Measurements from ENCODE around the gene ZC3H18. TPM values are rescaled to one million over a fixed set of nuclear protein-coding genes. Genes with fewer than 3 reads are reported as not detected.
A peak's percentile ranks its signal among the peaks of the same experiment; 100 is the strongest.

ZC3H18 gene
- total and polyA plus RNA-seq, 12 donors, result 18.3 to 28.7 (median 22.0) TPM

DNA sequence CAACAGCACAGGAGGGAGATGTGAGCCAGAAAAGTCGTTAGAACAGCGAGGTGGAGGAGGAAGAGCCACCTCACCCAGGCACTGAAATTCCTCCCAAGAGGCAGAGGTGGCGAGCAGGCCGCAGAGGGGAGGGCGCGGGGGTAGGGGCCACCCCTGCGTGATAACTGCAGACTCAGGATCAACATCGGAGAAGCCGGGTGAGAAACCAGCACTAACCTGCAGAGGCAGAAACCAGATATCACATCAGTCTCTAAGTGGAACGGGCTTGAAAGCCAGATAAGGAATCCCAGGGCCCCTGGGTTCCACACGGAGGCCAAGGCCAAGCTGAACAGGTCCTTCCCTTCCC, 39.4 kb upstream of the ZC3H18 start:
- H3K9me3 ChIP-seq, result no peaks in the 10 kb centered on the region
- no peaks in the 10 kb centered on the region for H3K27me3 ChIP-seq
- H3K4me3 ChIP-seq, result no peak overlapping the region
- DNase-seq (no peak), ATAC-seq (no peak)
- H3K4me1 ChIP-seq, result peaks cover 5 to 40% (median 23%) of the 10 kb centered on the region in 9 donors
- TF ChIP-seq, protein P1, sequence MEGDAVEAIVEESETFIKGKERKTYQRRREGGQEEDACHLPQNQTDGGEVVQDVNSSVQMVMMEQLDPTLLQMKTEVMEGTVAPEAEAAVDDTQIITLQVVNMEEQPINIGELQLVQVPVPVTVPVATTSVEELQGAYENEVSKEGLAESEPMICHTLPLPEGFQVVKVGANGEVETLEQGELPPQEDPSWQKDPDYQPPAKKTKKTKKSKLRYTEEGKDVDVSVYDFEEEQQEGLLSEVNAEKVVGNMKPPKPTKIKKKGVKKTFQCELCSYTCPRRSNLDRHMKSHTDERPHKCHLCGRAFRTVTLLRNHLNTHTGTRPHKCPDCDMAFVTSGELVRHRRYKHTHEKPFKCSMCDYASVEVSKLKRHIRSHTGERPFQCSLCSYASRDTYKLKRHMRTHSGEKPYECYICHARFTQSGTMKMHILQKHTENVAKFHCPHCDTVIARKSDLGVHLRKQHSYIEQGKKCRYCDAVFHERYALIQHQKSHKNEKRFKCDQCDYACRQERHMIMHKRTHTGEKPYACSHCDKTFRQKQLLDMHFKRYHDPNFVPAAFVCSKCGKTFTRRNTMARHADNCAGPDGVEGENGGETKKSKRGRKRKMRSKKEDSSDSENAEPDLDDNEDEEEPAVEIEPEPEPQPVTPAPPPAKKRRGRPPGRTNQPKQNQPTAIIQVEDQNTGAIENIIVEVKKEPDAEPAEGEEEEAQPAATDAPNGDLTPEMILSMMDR (IDR thresholded peaks at IDR 0.05), result no peak
- no peak overlapping the region for H3K27ac ChIP-seq
- no peaks in the 10 kb centered on the region for H3K36me3 ChIP-seq
- intact Hi-C loops (cut with DNase I), result loop anchor here in 1 of 10 donors (5.0 kb wide), 1 partner anchor 36 kb away; no protein-coding TSS in a partner anchor
- 75 to 78% methylated on average over 11 of the region's 11 CpGs for WGBS, 2 donors

DNA sequence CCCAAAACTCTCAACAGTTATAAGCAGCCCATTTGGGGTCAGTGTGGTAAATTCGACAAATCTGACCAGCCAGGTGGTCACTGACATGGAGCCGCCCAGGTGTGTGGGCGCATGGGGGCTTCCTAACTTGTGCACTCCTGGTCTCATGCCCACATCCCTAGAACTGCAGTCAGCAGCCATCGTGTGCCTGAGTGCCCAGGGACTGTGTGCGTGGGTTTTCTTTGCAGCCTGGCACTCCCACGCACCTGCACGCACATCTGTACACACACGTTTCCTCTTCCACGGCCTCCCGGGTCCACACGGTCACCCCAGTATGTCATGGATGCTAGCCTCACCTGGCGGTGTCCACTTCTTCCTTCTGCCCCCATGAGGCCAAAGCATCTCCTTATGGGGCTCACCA, 38.9 kb upstream of the ZC3H18 start:
- ATAC-seq (no peak), DNase-seq (peak in 1 of 2 donors; percentile 6)
- TF ChIP-seq, protein P1 (IDR thresholded peaks at IDR 0.05), result no peak
- Histone ChIP-seq H3K36me3 (no peaks in the 10 kb centered on the region), H3K4me3 (no peak overlapping the region), H3K9me3 (no peaks in the 10 kb centered on the region), H3K27me3 (no peaks in the 10 kb centered on the region), H3K4me1 (peaks cover 5 to 38% (median 23%) of the 10 kb centered on the region in 9 donors), H3K27ac (no peak overlapping the region)
- intact Hi-C loops (cut with DNase I), result loop anchor here in 1 of 10 donors (5.0 kb wide), 1 partner anchor 36 kb away; no protein-coding TSS in a partner anchor
- 88% methylated on average over 12 of the region's 12 CpGs for WGBS, 2 donors

DNA sequence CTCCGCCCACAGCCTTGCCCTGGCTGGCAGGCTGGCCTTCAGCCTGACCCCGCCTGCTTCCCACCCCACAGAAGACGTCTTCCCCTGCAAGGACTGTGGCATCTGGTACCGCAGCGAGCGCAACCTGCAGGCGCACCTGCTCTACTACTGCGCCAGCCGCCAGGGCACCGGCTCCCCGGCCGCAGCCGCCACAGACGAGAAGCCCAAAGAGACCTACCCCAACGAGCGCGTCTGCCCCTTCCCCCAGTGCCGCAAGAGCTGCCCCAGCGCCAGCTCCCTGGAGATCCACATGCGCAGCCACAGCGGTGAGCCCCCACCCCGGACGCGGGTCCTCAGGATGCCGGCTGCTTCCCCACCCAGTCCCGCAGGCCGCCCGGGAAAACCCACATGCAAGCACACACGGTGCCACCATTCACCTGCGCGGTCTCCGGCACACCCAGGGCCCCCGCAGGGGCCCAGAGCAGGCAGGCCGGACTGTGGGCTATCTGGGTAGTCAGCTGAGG, 38.2 kb upstream of the ZC3H18 start:
- H3K4me3 ChIP-seq, result no peak overlapping the region
- no peak overlapping the region for H3K27ac ChIP-seq
- H3K9me3 ChIP-seq, result no peaks in the 10 kb centered on the region
- DNase-seq (peak in 1 of 2 donors; percentile 18), ATAC-seq (peak in 1 of 8 donors; percentile 0)
- H3K27me3 ChIP-seq, result no peaks in the 10 kb centered on the region
- intact Hi-C loops (cut with DNase I), result loop anchor here in 1 of 10 donors (5.0 kb wide), 1 partner anchor 35 kb away; no protein-coding TSS in a partner anchor
- H3K36me3 ChIP-seq, result no peaks in the 10 kb centered on the region
- H3K4me1 ChIP-seq, result peaks cover 5 to 33% (median 18%) of the 10 kb centered on the region in 9 donors
- 92 to 93% methylated on average over 34 of the region's 34 CpGs for WGBS, 2 donors
- TF ChIP-seq, protein P1 (IDR thresholded peaks at IDR 0.05), result no peak

DNA sequence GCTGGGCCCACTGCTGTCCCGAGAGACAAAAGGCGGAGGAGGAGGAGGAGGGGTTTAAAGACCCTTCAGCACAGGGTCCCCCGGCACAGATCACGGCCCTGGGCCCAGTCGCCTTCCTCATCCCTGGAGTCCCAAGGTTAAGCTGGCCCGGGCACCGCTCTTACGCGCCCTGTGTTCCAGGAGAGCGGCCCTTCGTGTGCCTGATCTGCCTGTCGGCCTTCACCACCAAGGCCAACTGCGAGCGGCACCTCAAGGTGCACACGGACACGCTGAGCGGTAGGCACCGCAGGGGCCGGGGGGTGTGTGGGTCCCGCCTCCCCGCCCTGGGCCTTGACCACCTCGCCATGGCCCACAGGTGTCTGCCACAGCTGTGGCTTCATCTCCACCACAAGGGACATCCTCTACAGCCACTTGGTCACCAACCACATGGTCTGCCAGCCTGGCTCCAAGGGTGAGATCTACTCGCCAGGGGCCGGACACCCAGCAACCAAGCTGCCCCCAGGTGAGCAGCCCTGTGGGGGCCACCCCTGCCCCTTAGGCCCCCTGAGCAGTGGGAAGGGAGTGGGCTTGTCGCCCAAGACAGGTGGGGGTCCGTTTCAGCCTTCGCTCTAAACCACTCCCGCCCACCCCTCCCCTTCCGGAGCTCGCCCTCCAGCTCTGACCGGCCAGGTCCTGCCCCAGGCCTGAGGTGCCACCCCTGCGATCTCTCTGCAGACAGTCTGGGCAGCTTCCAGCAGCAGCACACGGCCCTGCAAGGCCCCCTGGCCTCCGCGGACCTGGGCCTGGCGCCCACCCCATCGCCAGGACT, 37.6 kb upstream of the ZC3H18 start:
- intact Hi-C loops (cut with DNase I), result loop anchor here in 1 of 10 donors (5.0 kb wide), 1 partner anchor 35 kb away; no protein-coding TSS in a partner anchor

More for the DNA sequence above, 37.6 kb upstream of the ZC3H18 start:
- Histone ChIP-seq H3K4me1 (peaks cover 5 to 26% (median 11%) of the 10 kb centered on the region in 9 donors), H3K27me3 (no peaks in the 10 kb centered on the region), H3K27ac (peak overlapping the region in 4 of 10 donors; percentile 35 to 49 (median 42)), H3K36me3 (no peaks in the 10 kb centered on the region), H3K4me3 (peak overlapping the region in 9 of 10 donors; percentile 25 to 74 (median 44)), H3K9me3 (no peaks in the 10 kb centered on the region)
- WGBS, 2 donors, result 84 to 87% methylated on average over 37 of the region's 37 CpGs
- TF ChIP-seq, protein P1 (IDR thresholded peaks at IDR 0.05), result no peak
- ATAC-seq, result peak in 5 of 8 donors; percentile 0 to 12 (median 3)
- peak in 1 of 2 donors; percentile 18 for DNase-seq
